ENCODE measurements around the gene ATP8B1. TPM values are rescaled to one million over a fixed set of nuclear protein-coding genes. Genes with fewer than 3 reads are reported as not detected.

Gene ATP8B1
- total and polyA plus RNA-seq, 8 donors, result 14.4 to 189 (median 53.3) TPM

DNA sequence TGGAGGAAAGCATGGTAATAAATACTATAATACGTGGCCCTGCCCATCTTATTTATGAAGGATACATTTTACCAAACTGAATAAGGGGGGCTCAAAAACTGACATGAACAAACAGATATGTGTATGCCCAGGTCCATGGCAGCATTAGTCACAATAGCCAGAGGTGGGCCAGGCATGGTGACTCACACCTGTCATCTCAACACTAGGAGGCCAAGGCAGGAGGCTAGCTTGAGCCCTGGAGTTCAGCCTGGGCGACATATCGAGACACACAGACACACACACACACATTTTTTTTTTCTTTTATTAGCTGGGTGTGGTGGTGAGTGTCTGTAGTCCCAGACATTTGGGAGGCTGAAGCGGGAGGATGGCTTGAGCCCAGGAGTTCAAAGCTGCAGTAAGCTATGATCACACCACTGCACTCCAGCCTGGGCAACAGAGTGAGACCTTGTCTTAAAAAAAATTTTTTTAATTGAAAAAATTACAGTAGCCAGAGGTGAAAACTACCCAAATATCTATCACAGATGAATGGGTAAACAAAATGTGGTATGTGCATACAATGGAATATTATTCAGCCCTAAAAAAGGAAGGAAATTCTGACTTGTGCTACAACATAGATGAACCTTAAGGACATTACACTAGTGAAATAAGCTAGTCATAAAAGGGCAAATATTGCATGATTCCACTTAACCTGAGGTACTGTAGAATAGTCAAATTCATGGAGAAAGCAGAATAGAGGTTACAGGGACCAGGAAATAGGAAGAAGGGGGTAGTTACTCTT is 8.0 kb downstream of the ATP8B1 start:
- H3K4me1 ChIP-seq, result peaks cover 45 to 90% (median 68%) of the 10 kb centered on the region in 4 donors
- intact Hi-C loops (cut with DNase I; ENCODE audit: low total_unique reads), result no loop called here
- 89 to 92% (median 91%) methylated on average over 4 of the region's 4 CpGs for WGBS, 5 donors
- no peak for DNase-seq
- H3K36me3 ChIP-seq, result no peaks in the 10 kb centered on the region
- H3K27me3 ChIP-seq, result no peaks in the 10 kb centered on the region
- TF ChIP-seq, protein P1, sequence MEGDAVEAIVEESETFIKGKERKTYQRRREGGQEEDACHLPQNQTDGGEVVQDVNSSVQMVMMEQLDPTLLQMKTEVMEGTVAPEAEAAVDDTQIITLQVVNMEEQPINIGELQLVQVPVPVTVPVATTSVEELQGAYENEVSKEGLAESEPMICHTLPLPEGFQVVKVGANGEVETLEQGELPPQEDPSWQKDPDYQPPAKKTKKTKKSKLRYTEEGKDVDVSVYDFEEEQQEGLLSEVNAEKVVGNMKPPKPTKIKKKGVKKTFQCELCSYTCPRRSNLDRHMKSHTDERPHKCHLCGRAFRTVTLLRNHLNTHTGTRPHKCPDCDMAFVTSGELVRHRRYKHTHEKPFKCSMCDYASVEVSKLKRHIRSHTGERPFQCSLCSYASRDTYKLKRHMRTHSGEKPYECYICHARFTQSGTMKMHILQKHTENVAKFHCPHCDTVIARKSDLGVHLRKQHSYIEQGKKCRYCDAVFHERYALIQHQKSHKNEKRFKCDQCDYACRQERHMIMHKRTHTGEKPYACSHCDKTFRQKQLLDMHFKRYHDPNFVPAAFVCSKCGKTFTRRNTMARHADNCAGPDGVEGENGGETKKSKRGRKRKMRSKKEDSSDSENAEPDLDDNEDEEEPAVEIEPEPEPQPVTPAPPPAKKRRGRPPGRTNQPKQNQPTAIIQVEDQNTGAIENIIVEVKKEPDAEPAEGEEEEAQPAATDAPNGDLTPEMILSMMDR (IDR thresholded peaks at IDR 0.05), result no peak
- no peak for TF ChIP-seq EP300 (IDR thresholded peaks at IDR 0.05)
- TF ChIP-seq POLR2AphosphoS5 (IDR thresholded peaks at IDR 0.05), result no peak
- no peak for TF ChIP-seq POLR2A (IDR thresholded peaks at IDR 0.05)
- H3K4me3 ChIP-seq, result no peak overlapping the region
- no peaks in the 10 kb centered on the region for H3K9me3 ChIP-seq
- H3K27ac ChIP-seq, result peak overlapping the region; percentile 33 to 97 (median 71)

DNA sequence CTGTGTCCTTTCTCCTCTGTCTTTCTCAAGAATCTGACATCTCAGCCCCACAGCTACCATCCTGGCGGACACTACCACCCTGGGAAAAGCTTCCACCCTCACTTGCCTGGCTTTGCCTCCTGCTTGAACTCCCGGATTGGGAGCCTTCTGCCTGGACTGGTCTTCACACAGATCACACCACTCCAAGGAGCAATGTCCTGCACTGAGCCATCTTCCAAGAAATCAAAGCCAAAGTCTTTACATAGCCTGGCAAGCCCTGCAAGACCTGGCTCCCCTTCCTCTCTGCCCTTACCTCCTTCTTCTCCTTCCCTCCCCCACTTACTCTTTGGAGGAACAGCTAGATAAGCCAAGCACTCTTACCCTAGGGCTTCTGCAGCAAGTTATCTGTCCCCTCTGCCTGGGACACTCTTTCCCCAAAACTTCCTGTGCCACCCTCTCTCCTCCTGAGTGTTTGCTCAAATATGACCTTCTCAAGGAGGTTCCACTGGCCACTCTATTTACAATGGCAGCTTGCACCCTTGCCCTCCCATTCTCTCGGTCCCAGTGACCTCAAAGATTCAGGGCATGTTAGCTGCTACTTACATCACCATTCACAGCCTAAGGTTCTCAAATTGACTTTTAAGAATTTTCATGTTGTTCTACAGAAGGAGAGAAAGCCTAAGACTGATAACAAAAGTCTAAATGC is 9.7 kb downstream of the ATP8B1 start:
- DNase-seq, result no peak
- Histone ChIP-seq H3K27ac (peak overlapping the region; percentile 57 to 97 (median 71)), H3K4me3 (peak overlapping the region in 3 of 4 donors; percentile 7 to 14 (median 9)), H3K27me3 (no peaks in the 10 kb centered on the region), H3K36me3 (no peaks in the 10 kb centered on the region), H3K4me1 (peaks cover 44 to 90% (median 70%) of the 10 kb centered on the region in 4 donors), H3K9me3 (no peaks in the 10 kb centered on the region)
- TF ChIP-seq EP300 (IDR thresholded peaks at IDR 0.05) (no peak), POLR2A (IDR thresholded peaks at IDR 0.05) (no peak), POLR2AphosphoS5 (IDR thresholded peaks at IDR 0.05) (peak in 1 of 3 donors; percentile 14)
- TF ChIP-seq, protein P1 (IDR thresholded peaks at IDR 0.05), result no peak
- WGBS, 5 donors, result 27 to 47% (median 34%) methylated on average over 3 of the region's 3 CpGs
- intact Hi-C loops (cut with DNase I; ENCODE audit: low total_unique reads), result no loop called here

DNA sequence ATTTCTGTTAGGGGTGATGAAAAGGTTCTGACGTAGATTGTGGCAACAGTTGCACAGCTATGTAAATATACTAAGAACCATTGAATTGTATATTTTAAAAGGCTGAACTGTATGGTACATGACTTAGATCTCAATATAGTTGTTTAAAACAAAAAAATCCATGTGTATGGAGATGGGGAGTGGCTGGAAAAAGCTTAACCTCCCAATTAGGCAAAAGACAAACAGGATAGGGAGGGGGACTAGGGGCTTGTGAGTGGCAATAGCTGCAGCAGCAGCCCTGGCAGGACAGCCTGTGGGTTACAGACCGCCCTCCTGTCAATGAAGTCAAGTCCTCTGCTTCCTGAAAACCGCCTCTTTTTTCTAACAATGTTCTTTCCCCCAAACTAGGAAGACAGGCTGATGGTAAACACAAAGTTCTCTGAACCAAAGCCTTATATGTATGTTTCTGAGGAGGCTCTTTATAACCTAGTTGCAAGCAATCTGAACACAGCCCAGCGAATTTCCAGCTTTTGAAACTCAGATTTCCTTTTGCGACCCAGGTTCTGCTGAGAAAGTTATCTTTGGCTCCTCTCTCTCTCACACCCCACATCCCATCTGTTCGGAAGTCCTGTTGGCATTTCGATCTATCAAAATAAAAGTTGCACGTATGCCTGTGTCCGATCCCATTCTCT is 10.3 kb downstream of the ATP8B1 start:
- intact Hi-C loops (cut with DNase I; ENCODE audit: low total_unique reads), result no loop called here
- WGBS, 5 donors, result 17 to 36% (median 20%) methylated on average over 9 of the region's 9 CpGs
- Histone ChIP-seq H3K9me3 (no peaks in the 10 kb centered on the region), H3K4me3 (peak overlapping the region; percentile 7 to 14 (median 10)), H3K27ac (peak overlapping the region; percentile 57 to 97 (median 71)), H3K27me3 (no peaks in the 10 kb centered on the region), H3K36me3 (no peaks in the 10 kb centered on the region), H3K4me1 (peaks cover 42 to 90% (median 70%) of the 10 kb centered on the region in 4 donors)
- TF ChIP-seq, protein P1 (IDR thresholded peaks at IDR 0.05), result no peak
- no peak for TF ChIP-seq POLR2A (IDR thresholded peaks at IDR 0.05)
- TF ChIP-seq POLR2AphosphoS5 (IDR thresholded peaks at IDR 0.05), result no peak
- no peak for TF ChIP-seq EP300 (IDR thresholded peaks at IDR 0.05)
- DNase-seq, result peak in 1 of 2 donors; percentile 51

DNA sequence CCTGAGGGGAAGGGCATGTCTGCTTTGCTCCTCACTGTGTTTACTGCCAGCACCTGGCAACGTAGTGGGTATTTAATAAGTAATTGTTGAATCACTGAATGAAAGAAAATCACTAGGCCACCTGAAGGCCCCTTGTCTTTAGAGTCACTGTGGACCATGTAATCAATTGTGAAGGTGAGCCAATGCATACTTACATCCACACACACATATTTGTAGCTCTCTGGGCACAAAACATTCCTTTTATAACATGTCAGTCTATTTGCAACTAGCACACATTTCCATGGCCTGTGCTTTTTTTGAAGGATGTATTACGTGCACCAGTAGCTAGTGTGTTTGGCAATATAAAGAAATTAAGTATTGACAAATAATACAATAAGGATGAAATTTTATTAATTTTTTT is 11.2 kb downstream of the ATP8B1 start:
- Histone ChIP-seq H3K4me1 (peaks cover 37 to 89% (median 69%) of the 10 kb centered on the region in 4 donors), H3K36me3 (no peaks in the 10 kb centered on the region), H3K9me3 (no peaks in the 10 kb centered on the region), H3K4me3 (no peak overlapping the region), H3K27ac (peak overlapping the region in 4 of 5 donors; percentile 58 to 97 (median 78)), H3K27me3 (no peaks in the 10 kb centered on the region)
- no peak for DNase-seq
- intact Hi-C loops (cut with DNase I; ENCODE audit: low total_unique reads), result no loop called here
- 32 to 53% (median 38%) methylated on average over 2 of the region's 2 CpGs for WGBS, 5 donors
- TF ChIP-seq, protein P1 (IDR thresholded peaks at IDR 0.05), result no peak
- TF ChIP-seq EP300 (IDR thresholded peaks at IDR 0.05) (no peak), POLR2A (IDR thresholded peaks at IDR 0.05) (no peak), POLR2AphosphoS5 (IDR thresholded peaks at IDR 0.05) (no peak)

Measured in stomach (tissue), 9 donors.